WTC11 (cell line): ENCODE results near the gene SULT1A2.
"Not testable (repeated sequence)": the region's sequence is repeated elsewhere in the genome, so short reads cannot be mapped to it uniquely, and the experiment has no call there.

Experiments
- TF ChIP-seq, protein P1 (sequence below): fragments of 200-600 bp; IDR thresholded peaks from 2 replicates; pipeline ENCODE4 v1.8.0; 2022; ENCODE audit warnings: antibody characterized with exemption
- TF ChIP-seq, protein P2 (sequence below): sonication (generic); formaldehyde crosslinking; IDR thresholded peaks from 2 replicates; pipeline ENCODE4 v1.8.1; 2023; ENCODE audit warnings: mild to moderate bottlenecking, missing genetic modification reagents

DNA sequence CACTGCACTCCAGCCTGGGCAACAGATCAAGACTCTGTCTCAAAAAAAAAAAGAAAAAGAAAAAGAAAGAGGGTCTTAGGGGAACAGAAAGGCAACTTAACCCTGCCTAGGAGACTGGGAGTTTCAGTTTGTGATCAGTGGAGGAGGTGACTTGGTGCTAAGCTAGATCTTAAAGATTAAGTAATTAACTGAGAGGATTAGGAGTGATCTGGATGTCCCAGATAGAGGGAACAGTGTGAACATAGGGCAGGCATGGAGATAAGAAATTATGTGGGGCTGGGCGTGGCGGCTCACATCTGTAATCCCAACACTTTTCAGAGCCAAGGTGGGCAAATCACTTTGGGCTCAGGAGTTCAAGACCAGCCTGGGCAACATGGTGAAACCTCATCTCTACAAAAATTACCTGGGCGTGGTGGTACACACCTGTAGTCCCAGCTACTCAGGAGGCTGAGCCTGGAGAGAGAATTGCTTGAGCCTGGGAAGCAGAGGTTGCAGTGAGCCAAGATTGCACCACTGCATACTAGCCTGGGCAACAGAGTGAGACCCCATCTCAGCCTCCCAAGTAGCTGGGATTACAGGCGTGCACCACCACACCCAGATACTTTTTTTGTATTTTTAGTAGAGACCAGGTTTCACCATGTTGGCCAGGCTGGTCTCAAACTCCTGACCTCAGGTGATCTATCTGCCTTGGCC, 30.5 kb downstream of the SULT1A2 start:
- TF ChIP-seq, protein P1, sequence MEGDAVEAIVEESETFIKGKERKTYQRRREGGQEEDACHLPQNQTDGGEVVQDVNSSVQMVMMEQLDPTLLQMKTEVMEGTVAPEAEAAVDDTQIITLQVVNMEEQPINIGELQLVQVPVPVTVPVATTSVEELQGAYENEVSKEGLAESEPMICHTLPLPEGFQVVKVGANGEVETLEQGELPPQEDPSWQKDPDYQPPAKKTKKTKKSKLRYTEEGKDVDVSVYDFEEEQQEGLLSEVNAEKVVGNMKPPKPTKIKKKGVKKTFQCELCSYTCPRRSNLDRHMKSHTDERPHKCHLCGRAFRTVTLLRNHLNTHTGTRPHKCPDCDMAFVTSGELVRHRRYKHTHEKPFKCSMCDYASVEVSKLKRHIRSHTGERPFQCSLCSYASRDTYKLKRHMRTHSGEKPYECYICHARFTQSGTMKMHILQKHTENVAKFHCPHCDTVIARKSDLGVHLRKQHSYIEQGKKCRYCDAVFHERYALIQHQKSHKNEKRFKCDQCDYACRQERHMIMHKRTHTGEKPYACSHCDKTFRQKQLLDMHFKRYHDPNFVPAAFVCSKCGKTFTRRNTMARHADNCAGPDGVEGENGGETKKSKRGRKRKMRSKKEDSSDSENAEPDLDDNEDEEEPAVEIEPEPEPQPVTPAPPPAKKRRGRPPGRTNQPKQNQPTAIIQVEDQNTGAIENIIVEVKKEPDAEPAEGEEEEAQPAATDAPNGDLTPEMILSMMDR: not testable (repeated sequence)
- TF ChIP-seq, protein P2, sequence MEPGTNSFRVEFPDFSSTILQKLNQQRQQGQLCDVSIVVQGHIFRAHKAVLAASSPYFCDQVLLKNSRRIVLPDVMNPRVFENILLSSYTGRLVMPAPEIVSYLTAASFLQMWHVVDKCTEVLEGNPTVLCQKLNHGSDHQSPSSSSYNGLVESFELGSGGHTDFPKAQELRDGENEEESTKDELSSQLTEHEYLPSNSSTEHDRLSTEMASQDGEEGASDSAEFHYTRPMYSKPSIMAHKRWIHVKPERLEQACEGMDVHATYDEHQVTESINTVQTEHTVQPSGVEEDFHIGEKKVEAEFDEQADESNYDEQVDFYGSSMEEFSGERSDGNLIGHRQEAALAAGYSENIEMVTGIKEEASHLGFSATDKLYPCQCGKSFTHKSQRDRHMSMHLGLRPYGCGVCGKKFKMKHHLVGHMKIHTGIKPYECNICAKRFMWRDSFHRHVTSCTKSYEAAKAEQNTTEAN (CRISPR knock-in tag): not testable (repeated sequence)
